HG03060 (cell line): ENCODE data around the gene SLC35E1.
"Not testable (repeated sequence)": the region's sequence is repeated elsewhere in the genome, so short reads cannot be mapped to it uniquely, and the experiment has no call there.

ENCODE experiments used
- ATAC-seq: cut with Tn5 transposase; IDR thresholded peaks from one replicate; pipeline ENCODE4 v1.9.1; 2021; ENCODE audit warnings: low read depth, moderate number of reproducible peaks; ENCODE audit not compliant: unreplicated experiment

Gene SLC35E1

DNA sequence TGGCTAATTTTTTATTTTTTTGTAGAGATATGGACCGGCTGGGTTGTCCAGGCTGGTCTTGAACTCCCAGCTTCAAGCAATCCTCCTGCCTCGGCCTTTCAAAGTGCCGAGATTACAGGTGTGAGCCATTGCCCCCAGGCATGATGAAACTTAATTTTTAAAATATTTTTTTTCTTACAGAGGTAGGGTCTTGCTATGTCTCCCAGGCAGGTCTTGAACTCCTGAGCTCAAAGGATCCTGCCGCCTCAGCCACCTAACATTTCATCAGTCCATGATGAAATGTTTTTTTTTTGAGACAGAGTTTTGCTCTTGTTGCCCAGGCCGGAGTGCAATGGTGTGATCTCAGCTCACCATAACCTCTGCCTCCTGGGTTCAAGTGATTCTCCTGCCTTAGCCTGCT is 63.7 kb downstream of the SLC35E1 start:
- ATAC-seq: no peak

DNA sequence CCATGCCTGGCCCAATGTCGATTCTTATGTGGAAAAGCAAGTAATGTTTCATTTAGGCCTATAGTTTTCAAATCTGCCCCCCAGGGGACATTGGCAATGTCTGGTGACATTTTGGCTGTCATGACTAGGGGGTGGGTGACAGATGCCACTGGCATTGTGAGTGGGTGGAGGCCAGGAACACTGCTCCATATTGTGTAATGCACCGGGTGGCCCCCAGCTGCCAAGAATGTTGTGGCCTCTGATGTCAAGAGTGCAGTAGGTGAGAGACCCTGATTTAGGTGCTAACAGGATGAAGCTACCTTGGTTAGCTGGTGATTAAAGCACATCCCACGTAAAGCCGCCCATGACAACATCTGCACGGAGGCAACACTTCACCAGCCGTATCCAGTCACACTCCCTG is 65.3 kb downstream of the SLC35E1 start:
- ATAC-seq: no peak

DNA sequence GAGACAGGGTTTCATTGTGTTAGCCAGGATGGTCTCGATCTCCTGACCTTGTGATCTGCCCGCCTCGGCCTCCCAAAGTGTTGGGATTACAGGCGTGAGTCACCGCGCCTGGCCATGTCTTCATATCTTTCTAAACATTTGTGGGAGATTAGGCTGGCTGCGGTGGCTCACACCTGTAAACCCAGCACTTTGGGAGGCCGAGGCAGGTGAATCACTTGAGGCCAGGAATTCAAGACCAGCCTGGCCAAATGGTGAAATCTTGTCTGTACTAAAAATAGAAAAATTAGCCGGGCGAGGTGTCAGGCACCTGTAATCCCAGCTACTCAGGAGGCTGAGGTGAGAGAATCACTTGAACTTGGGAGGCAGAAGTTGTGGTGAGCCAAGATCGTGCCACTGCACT is 66.1 kb downstream of the SLC35E1 start:
- not testable (repeated sequence) for ATAC-seq

DNA sequence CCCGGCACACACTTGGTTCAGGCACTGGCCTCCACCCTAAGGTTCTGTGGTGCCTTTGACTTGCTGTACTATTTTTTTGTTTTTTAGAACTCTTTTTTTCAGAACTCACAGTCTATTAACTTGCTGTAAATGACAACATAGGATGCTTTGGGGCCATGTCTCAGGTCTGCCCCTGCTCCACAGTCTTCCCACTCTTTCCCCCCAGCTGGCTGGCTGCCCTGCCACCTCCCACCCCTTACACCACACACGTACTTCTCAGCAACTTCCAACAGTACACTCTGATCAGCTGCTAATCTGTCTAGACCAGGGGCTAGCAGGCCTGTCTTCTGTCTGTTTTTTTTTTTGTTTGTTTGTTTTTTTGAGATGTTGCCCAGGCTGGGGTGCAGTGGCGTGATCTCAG is 67.9 kb downstream of the SLC35E1 start:
- no peak for ATAC-seq
